ENCODE results near the gene TMEM62.
"Not testable (repeated sequence)": the region's sequence is repeated elsewhere in the genome, so short reads cannot be mapped to it uniquely, and the experiment has no call there.

TMEM62 gene

DNA sequence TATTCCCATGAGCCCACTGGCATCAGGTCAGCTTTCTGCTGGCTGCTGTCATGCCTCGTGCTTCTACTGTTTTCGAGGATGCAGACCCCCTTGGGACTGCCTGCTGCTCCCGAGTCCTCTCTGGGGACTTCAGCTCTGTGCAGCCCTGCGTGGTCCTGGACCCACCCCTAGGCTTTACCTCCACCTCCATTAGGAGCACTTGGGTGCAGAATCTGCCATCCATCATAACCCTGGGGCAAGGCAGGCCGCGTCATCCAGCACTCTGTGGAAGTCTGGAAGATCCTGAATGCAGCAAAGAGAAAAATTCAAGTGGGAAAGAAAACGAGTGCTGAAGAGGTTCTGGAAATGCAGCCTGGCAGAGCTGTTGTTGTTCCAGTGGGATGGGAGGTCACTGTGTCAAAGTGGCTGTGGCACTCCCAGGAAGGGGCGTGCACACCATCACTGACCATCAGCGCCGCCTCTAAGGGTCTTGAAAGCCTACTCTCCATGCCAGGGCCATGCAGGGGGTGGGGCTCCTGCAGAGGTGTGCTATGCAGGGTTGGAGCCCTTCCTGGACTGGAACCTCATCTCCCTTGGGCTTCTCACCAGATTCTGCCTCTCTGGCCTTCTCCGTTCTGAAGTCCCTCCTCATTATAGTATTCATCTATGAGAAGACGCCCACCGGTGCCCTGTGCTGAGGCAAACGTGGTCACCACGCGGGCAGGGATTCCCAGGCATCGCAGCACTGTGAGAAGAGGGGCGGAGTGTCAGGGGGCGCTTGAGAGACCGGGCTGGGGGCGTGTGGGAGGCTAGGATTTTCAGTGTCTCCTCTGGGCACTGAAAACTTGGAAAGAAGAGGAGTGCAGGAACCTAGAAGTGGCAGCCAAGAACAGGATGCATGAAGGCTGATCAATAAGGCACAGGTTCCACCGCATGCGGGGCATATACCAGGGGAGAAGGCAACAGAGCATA, 74.9 kb downstream of the TMEM62 start:
- in situ Hi-C loops (cut with HindIII; ENCODE audit: low sequenced_read_pairs): loop anchor here (5.0 to 10.0 kb wide), 2 partner anchors 94 to 494 kb away; partner anchors contain the start of gene TGM7

DNA sequence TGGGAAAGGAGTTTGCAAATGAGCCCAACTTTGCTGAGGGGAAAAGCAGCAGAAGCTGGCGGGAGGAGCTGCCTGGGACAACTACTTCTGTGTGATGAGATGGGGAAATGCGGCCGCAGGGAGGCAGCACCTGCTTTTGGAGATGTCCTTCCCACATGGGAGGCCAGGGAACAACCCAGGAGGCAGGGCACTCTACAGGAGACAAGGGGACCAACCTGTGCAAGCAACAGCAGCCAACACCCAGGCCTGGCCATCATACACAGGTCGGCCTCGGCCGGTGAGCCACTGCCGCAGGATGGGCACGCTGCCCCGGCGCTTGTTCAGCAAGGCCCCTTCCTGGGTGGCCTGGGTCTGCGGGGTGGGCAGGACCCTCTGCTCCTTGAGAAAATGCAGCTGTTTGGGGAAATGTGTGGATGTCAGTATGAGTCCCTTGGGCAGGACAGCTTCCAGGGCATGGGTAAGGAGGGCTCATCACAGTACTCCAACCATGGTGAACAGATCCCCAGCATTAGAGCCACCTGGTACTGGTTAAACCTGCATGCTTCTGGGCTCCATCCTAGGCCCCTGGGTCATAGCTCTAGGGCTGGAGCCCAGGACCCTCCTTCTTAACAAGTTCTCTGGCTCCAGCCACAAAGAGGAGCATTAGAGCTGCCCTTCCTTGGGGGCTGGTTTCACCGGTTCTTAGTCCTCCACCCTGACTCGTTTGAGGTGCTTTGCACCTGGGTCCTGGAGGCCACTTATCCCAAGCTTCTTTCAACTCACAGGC, 75.9 kb downstream of the TMEM62 start:
- in situ Hi-C loops (cut with HindIII; ENCODE audit: low sequenced_read_pairs): loop anchor here (5.0 to 10.0 kb wide), 2 partner anchors 93 to 494 kb away; partner anchors contain the start of gene TGM7

DNA sequence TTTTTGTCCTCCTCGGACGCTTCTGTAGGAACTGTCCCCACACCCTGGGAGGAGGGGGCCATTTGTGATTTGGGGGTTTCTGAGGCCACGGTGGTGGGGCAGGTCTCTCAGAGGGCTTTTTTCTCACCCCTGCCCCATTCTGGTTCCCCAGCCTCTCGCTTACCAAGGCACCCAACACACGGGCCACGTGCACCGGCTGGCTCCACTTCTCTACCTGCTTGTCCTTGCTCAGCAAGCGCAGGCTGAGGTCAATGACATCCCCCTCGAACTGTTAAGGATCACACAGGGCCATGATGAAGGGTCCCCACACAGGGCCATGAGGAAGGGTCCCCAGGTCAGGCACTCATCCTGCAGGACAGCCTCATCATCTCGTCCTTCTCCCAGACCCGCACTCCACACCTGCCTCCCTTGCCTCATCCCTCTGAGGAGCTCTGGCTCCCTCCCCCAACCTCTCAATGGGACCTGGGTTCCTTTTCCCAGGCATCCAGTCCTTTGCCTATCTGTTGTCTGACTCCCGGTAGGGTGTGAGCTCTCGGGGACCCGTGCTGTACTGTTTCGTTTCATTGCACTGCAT, 76.9 kb downstream of the TMEM62 start:
- in situ Hi-C loops (cut with HindIII; ENCODE audit: low sequenced_read_pairs): no loop called here

DNA sequence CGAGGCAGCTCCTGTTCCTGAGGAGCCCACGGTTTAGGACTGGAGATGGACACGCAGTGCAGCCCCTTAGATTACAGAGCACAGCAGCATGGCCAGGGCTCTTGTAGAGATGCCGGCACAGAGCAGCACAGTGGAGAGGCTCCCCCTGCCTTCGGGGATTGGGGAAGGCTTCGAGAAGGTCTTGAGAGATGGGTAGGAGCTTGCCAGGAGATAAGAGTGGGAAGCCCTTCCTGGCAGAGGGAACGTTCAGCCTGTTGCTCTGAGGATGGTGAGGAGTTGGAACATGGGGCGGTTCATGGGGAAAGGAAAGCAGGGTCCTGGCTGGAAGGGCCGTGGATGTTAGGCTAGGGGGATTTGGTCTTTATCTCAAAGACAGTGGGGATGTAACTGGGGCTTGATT, 77.4 kb downstream of the TMEM62 start:
- in situ Hi-C loops (cut with HindIII; ENCODE audit: low sequenced_read_pairs): no loop called here

DNA sequence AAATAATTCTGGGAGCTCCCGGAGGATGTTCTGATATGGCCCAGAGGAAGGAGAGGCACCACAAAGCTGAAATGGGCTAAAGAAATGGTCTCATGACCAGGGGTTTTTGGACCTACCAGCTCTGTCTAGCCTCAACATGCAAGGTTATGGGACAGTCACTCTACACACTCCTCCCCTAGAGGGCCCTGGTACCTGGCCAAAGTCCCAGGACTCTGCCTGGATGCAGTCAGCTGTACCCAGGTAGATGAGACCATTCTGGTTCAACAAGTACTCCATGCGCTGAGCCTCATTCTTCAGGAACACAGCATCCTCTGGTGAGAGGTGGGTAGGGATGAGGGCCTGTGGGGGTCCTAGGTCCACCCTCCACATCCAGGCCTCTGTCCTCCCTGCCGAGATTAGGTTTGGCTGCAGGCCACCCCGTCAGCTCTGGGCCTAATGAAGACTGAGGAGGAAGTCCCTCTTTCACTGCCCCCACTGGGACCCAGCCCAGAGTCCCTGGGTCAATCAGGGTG, 77.9 kb downstream of the TMEM62 start:
- in situ Hi-C loops (cut with HindIII; ENCODE audit: low sequenced_read_pairs): no loop called here

DNA sequence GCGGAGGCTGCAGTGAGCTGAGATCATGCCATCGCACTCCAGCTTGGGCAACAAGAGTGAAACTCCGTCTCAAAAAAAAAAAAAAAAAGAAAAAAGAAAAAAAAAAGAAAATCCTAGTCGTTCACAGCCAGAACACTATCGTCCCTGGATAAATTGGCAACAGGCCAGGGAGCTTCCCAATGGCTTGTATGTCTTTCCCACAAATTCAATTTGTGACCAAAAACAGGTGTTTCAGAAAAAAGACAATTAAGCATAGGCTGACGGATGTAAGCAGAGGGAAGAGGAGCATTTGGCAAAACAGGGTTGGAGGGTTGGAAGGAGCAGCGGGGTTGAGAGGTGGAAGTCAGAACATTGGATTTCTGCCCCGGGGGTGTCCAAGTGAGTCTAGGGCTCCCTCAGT, 78.9 kb downstream of the TMEM62 start:
- in situ Hi-C loops (cut with HindIII; ENCODE audit: low sequenced_read_pairs): no loop called here

DNA sequence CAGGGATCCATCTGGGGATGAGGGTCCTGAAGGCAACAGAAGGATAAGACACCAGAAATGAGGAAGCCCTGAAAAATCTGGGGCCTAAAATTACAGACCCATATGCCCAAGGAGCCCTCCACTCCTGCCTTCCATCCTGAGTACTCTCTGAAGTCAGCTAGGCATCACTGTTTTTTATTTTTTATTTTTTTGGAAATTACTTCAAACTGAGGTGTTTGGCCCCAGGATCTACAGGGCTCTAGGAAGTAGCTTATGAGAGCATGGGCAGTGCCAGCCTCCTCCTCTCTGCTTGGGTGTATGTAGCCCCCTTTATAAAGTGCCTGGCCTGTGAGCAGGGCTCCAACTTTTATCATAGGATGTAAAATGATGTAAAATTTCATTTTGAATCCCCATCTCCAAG, 79.6 kb downstream of the TMEM62 start:
- in situ Hi-C loops (cut with HindIII; ENCODE audit: low sequenced_read_pairs): no loop called here

DNA sequence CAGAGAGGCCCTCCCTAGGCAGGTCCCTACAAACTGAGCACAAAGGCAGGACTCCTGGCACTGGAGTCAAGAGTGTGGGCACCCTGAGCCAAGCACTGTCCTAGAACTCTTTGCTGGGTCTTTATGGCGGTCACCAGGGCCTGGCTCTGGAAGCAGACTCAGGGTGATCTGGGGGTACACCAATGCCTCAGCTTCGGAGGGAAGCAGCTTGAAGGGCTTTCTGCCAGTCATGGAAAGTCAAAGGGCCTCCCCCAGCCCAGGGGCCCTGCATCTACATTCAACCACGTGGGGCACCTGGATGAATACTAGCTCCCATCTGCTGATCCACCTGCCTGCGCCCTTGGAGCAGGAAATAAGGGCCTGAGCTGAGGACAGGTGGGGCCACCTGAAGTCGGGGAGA, 80.1 kb downstream of the TMEM62 start:
- in situ Hi-C loops (cut with HindIII; ENCODE audit: low sequenced_read_pairs): no loop called here

DNA sequence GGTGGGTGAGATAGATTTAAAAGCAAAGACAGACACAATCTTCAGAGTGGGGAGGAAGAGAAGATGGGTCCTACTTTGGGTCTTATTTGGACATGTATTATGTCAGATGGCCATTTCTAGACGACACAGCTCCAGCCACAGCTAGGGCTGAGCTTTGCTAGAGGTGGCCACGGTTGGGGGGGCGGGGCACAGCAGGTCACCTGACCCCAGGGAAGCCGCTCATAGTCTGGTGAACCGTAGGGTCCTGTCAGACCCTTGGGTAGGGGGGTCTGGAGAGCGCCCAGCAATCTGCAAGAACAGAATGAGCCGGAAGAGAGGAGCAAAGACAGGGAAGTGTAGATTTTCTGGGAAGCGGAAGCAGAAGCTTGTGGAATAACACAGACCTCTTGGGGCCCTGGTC, 80.8 kb downstream of the TMEM62 start:
- in situ Hi-C loops (cut with HindIII; ENCODE audit: low sequenced_read_pairs): no loop called here

DNA sequence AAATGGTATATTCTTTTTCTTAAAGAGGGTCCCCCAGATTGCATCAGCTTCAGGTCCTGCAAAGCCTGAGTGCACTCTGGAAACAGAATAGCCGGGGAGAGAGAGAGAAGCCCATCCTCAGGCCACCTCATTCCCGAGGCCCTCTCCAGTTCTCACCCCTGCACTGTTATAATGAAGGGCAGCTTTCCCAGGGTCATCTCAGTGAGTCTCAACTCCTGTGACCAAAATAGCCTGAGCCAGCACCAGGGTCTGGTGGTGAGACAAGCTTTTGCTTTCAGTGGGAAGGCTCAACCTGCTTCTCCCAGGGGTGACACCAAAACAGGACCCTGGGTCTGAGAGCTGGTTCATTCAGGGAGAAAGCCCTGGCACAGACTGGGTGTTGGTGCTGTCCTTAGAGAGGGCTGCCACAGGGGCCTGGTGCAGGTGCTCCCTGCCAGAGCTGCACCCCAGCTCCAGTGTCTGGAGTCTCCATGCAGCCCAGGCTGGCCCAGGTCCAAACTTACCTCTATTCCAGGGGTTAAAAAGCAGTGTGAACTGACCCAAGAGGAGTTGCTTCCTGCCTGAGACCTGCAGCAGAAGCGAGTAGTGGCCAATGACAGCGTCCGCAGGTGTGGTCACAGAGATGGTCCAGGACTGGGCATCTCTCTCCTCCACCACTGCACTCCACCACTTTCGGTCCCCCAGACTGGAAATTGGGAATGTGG, 81.4 kb downstream of the TMEM62 start:
- in situ Hi-C loops (cut with HindIII; ENCODE audit: low sequenced_read_pairs): no loop called here

DNA sequence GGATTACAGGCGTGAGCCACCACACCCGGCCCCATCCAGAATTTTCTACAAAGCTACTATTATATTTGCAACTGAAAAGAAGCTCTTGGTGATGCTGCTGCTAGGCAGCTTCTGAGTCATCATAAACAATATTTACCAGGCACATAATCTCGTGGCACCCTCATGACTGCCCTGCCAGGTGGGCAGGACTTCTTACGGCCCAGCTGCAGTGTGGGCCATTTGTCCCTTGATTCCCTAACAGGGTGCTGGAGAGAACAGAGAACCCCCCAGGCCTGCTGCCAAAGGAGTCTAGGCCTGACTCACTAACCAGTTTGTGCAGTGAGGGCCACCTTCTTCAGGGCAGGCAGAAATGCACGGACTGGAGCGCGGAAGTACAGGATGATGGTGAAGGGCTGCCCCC, 82.6 kb downstream of the TMEM62 start:
- in situ Hi-C loops (cut with HindIII; ENCODE audit: low sequenced_read_pairs): no loop called here

DNA sequence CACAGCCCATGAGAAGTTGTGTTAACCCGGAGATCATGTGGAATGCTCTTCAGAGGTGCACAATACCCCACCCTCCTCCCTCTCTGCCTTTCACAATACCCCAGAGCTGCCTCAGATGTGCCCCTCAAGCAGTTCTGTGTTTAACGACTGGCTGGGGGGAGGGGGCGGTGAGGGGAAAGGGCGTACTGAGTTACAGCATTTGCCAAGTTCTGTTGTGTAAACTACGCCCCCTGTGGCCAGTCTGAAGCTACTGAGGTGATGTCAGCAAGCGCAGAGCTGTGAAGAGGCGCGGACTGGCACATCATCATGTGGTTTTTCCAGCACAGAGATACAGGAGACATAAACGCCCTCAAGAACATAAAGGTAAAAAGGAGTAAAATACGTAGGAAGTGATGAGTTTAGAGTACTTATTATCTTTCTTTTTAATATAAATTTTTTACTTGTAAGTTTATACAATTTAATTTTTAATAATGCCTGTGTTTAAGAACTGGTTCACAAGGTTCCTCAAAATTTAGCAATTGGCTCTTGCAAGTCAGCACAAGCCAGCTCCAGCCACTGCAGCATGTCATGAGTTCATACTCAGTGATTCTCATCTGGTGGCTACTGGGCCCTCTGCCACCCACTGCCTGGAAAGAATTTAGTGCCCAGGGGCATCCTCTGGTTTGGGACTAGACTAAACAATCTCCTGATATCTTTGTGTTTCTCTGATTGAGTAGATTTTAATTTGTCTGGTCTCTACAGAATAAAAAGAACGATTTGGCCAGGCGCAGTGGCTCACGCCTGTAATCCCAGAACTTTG, 85.7 kb downstream of the TMEM62 start:
- in situ Hi-C loops (cut with HindIII; ENCODE audit: low sequenced_read_pairs): no loop called here

DNA sequence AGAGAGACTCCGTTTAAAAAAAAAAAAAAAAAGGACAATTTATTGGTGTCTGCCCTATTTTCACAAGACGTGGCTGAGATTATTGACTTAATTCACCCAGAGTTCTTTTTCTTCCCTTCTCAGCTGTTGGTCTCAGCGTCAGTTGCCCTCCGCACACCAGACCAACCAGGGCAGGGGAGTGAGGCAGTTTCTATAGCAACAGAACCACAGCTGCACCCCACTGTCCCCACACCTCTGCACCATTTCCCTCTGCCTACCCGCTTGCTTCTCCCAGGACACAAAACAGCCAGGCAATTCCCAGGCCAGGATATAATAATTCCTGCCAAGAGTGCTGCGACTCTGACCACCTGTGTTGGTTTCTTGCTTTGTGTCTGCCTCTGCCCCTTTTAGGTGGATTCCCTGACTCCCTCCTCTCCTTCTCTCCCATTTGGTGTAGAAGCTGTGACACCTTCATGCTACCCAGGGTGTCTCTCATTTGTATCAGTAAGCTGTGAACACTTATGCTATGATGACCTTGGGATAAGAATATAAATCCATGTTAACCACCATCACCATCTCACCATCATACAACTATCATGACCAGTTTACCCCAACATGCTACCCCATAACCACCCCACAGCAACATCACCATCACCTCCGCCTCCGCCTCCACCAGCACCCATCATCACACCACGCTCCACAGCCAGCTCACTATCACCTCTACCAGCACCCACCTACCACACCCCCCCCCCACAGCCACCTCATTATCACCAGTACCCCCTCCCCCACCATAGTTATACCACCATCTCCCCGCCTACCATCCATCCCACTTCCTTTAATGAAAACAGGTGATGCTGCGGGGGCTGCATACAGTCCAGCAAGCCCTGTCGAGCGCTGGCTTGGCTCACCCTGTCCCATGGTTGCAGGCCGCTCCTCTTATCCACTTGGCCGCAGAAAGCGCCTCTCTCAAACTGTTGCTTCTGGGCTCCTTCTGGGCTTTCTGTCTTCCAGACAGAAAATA, 86.8 kb downstream of the TMEM62 start:
- in situ Hi-C loops (cut with HindIII; ENCODE audit: low sequenced_read_pairs): no loop called here

DNA sequence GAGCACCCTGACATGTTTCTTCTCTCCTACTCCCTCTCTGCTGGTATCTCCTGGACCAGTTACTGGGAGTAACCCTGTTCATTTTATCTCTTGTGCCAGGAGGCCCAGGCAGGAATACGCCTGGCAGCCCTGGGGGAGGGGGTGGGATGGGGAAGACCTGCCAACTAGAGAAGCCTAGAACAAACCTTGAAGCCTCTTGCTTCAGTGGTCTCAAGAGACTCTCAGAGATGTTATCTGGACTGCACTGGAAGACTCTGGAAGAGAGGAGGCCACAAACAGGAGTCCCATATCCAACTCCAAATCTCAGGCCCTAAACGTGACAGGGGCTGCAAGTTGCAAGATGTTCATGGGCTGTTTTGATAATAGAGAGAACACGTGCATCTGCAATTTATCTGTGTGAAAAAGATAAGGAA, 87.6 kb downstream of the TMEM62 start, which contains the start of gene EPB42:
TSS of gene EPB42 (minus strand) at position 28 of the 413 bp plus-strand sequence. CDS start 193 bp downstream, outside the sequence.
- in situ Hi-C loops (cut with HindIII; ENCODE audit: low sequenced_read_pairs): no loop called here

DNA sequence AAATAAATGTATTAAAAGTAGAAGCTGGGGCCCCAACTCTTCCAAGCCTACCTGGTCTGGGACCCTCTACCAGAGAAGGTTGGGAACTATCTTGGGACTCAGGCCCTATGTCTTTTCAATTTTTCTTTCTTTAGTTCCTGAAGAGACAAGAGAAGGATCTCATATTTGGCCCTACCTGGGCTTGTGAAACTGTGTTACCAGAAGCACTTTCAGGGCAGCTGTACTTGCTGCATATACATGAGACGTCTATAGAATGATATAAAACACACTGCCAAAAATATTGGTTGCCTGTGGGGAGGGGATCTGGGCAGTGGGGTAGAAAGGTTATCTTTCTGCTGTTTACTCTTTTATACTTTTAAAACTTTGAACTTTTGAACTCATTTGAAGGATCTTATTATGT, 88.0 kb downstream of the TMEM62 start:
- in situ Hi-C loops (cut with HindIII; ENCODE audit: low sequenced_read_pairs): no loop called here

DNA sequence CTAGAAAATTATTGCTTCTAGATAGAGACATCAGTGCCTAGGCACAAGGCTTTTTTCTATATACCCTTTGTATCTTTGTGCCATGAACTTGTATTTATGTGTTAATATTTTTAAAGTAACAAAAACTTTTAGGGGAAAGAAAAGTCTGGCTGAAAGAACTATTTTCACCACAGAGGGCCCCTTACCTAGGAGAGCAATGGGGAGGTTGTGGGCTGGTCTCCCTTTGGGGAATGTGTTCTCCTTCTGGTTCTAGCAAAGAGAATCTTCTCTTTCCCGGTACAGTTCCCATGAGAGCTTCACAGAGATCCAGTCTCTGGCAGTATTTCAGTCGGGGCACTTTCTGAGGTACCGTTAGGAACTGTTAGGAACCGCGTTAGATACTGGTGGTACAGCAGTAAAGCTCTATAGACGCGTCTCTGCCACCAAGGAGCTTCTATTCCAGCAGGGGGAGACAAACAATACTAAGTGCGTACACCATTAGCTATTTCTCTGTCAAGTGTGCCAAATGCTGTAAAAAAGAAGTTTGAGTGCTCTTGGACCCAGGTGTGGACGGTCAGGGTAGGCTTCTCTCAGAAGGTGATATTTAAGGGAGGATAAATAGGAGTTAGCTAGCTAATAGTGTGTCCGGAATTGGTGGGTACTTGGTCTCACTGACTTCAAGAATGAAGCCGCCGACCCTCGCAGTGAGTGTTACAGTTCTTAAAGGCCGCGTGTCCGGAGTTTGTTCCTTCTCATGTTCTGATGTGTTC, 92.0 kb downstream of the TMEM62 start:
- in situ Hi-C loops (cut with HindIII; ENCODE audit: low sequenced_read_pairs): no loop called here

DNA sequence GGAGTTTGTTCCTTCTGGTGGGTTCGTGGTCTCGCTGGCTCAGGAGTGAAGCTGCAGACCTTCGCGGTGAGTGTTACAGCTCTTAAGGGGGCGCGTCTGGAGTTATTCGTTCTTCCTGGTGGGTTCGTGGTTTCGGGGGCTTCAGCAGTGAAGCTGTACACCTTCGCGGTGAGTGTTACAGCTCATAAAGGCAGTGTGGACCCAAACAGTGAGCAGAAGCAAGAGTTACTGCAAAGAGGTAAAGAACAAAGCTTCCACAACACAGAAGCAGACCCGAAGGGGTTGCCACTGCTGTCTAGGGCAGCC, 92.5 kb downstream of the TMEM62 start:
- in situ Hi-C loops (cut with HindIII; ENCODE audit: low sequenced_read_pairs): not testable (repeated sequence)
